ENCODE data around the gene PPFIBP2.

The PPFIBP2 gene

DNA sequence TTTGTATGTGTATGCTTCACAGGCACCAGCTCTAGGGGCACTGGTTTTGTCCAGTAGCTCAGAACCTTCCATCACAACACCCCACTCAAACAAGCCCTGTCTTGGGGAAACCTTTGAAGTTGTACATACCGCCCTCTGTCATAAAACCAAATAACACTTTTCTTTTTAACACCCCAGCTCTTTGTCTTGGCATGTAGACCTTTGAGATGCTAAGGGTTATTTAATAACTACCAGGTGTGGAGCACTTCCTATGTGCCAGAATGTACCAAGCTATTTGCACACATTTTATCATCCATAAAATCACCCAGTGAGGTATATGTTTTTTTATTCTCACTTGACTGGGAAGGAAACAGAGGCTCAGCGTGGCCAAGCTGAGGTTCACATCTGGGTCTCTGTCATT is 108.9 kb downstream of the PPFIBP2 start:
- no peak overlapping the region for H3K4me3 ChIP-seq (replicated peaks; ENCODE audit: low read depth, low read length)
- TF ChIP-seq, protein P1, sequence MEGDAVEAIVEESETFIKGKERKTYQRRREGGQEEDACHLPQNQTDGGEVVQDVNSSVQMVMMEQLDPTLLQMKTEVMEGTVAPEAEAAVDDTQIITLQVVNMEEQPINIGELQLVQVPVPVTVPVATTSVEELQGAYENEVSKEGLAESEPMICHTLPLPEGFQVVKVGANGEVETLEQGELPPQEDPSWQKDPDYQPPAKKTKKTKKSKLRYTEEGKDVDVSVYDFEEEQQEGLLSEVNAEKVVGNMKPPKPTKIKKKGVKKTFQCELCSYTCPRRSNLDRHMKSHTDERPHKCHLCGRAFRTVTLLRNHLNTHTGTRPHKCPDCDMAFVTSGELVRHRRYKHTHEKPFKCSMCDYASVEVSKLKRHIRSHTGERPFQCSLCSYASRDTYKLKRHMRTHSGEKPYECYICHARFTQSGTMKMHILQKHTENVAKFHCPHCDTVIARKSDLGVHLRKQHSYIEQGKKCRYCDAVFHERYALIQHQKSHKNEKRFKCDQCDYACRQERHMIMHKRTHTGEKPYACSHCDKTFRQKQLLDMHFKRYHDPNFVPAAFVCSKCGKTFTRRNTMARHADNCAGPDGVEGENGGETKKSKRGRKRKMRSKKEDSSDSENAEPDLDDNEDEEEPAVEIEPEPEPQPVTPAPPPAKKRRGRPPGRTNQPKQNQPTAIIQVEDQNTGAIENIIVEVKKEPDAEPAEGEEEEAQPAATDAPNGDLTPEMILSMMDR (IDR thresholded peaks at IDR 0.05; ENCODE audit: low read depth, low read length, missing control alignments) = no peak
- no peak for DNase-seq (ENCODE audit: extremely low read depth, low read depth)

DNA sequence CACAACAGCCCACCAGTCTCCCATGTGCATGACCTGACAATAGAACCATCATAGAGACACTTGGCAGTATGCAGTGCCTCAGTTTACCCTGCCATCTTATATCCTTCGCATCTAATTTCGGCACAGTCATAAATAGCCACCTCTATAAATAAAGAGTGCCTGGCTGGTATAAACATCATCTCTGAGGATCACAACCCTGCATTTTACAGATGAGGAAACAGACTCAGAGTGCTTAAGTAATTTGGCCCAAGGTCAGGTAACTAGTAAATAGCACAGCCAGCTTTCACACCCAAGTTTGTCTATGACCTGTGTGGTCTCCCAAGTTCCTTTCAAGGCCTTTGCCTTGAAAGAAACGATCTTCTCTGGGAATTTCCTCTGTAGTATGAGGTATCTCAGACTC is 114.9 kb downstream of the PPFIBP2 start:
- DNase-seq (ENCODE audit: extremely low read depth, low read depth) = no peak
- H3K4me3 ChIP-seq (replicated peaks; ENCODE audit: low read depth, low read length) = no peak overlapping the region
- TF ChIP-seq, protein P1 (IDR thresholded peaks at IDR 0.05; ENCODE audit: low read depth, low read length, missing control alignments) = no peak

DNA sequence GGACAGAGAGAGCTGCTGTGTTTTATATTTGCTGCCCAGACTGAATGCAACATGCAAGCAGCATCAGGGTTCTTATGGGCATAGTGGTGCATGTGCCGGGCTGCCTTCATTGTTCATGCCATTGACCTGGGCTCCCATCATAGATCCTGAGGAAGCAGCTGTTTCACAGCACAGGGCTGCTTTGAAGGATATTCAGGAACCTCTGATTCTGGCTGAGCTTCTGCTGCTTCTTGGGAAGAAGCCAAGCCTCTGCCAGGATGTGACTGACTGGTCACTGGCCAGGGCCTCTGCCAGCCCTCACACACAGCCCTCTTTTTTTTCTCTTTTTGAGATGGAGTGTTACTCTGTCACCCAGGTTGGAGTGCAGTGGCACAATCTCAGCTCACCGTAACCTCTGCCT is 116.2 kb downstream of the PPFIBP2 start:
- TF ChIP-seq, protein P1 (IDR thresholded peaks at IDR 0.05; ENCODE audit: low read depth, low read length, missing control alignments) = no peak
- DNase-seq (ENCODE audit: extremely low read depth, low read depth) = no peak
- no peak overlapping the region for H3K4me3 ChIP-seq (replicated peaks; ENCODE audit: low read depth, low read length)

DNA sequence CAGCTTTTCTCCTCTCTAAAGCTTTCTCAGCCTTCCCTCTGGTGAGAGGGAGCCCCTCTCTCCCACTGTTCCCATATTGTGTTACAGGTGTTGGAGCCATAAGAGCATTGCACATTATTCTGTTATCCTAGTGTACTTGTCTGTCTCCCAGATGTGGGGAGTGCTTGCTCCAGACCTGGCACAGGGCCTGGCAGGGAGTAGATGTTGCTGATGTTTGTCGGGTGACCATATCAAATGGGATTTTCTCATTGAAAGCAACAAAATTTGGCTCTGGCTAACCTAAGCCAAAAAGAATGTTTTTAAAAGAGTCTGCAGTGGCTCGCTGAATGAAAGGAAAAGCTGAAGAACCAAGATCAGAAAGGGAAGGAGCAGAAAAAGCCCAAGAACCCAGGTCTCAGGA is 118.4 kb downstream of the PPFIBP2 start:
- no peak for DNase-seq (ENCODE audit: extremely low read depth, low read depth)
- TF ChIP-seq, protein P1 (IDR thresholded peaks at IDR 0.05; ENCODE audit: low read depth, low read length, missing control alignments) = no peak
- H3K4me3 ChIP-seq (replicated peaks; ENCODE audit: low read depth, low read length) = no peak overlapping the region

DNA sequence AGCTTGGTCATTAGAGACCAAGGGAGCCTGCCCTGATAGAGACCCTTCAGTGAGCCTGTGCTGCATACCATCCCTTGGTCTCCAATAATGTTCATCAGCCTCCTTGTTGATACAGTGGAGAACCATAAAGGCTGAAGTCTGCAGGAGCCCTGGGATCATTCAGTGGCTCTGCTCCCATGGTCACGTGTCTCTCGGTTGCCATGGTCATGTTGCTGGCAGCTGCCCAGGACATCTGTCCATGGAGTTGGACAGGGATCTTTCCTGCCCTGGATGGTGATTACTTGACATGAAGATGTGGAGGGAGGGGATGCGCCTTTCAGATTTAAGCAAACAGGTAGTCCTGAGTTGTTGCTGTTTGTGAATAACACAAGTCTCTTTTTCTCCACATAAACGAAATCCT is 121.3 kb downstream of the PPFIBP2 start:
- DNase-seq (ENCODE audit: extremely low read depth, low read depth) = no peak
- H3K4me3 ChIP-seq (replicated peaks; ENCODE audit: low read depth, low read length) = no peak overlapping the region
- TF ChIP-seq, protein P1 (IDR thresholded peaks at IDR 0.05; ENCODE audit: low read depth, low read length, missing control alignments) = no peak

DNA sequence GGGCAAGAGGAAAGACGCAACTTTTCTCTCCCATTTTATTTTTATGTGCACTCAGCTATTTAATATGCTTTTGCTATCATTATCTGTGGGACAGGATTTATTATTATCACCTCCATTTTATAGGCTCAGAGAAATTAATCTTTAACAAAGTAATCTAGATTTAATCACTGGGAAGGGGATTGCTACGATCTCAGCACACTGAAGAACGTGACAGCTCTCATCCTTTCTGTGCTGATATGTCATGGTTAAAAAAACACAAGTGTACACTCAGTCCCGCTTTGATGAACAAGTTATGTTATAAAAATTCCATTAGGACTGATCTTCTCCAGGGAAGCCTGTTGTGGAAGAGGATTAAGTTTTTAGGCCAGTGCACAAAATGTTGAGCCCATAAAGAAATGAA is 121.9 kb downstream of the PPFIBP2 start:
- no peak overlapping the region for H3K4me3 ChIP-seq (replicated peaks; ENCODE audit: low read depth, low read length)
- TF ChIP-seq, protein P1 (IDR thresholded peaks at IDR 0.05; ENCODE audit: low read depth, low read length, missing control alignments) = no peak
- no peak for DNase-seq (ENCODE audit: extremely low read depth, low read depth)

DNA sequence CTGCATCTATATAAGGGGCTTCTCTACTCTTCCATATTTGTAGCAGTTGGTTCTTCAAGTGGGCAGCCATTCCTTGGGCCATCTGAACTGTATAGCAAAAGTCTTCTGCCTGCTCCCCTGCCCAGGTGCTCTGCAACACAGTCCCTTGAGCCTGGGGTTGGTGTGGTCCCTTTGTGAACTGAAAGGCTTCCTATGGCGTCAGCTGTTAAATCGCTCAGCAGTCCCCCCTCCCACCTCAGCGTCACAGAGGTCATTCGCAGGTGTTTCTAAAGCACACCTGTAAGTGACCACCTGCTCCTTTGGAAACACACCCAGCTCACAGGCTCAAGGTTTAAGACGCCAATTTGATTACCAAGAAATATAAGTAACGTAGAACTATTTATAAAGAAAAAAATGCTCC is 122.6 kb downstream of the PPFIBP2 start:
- no peak for DNase-seq (ENCODE audit: extremely low read depth, low read depth)
- H3K4me3 ChIP-seq (replicated peaks; ENCODE audit: low read depth, low read length) = no peak overlapping the region
- TF ChIP-seq, protein P1 (IDR thresholded peaks at IDR 0.05; ENCODE audit: low read depth, low read length, missing control alignments) = no peak

Data from HFF-Myc (cell line).